Effector CD8-positive, alpha-beta T cell (primary cell): ENCODE data around the gene CERKL.

ENCODE experiments used
- DNase-seq: peaks from one replicate; lab custom pipeline; 2025; lab: John Stamatoyannopoulos, UW

CERKL gene

DNA sequence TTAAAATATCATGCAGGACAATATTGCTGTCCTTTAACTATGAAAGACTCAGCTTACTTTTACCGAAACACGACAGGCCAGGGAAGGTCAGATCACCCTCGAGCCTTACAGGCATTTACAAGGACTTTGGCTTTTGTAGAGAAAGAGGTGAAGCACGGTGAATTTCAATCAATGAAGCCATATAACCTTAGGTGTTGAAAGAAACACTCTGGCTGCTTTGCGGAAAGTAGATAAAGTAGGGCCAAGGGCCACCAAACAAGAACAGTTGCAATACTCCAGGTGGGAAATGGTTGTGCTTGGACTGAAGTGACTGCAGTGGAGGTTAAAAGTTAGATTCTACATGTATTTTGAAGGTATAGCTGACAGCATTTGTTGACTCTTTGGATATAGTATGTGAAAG is 80.5 kb downstream of the CERKL start:
- no peak for DNase-seq

GRCh38 chr2:181575650-181576025 is 81.3 kb downstream of the CERKL start:
- no peak for DNase-seq

GRCh38 chr2:181575024-181575649 is 81.8 kb downstream of the CERKL start:
- no peak for DNase-seq

DNA sequence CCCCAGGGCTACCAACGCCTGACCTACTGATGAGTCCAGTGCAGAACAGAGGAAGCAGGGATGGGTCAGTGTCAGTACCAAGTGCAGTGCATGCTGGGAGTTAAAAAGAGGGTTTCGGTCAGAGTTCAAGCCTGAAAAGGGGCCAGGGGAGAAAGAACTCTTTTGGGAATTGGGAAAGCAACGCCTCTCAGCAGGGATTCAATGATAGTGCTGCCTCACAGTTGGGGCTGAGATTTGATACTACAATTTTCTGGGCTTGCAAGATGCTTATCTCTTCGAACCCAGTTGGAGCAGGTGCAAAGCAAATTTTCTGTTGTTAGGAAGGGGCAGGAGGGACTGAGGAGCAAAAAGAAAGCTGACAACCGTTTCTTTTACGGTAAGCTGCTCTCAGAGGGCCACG is 82.6 kb downstream of the CERKL start:
- DNase-seq, result no peak

- no peak for DNase-seq
These were observed 83.7 kb downstream of the CERKL start for GRCh38 chr2:181573140-181573736.

DNA sequence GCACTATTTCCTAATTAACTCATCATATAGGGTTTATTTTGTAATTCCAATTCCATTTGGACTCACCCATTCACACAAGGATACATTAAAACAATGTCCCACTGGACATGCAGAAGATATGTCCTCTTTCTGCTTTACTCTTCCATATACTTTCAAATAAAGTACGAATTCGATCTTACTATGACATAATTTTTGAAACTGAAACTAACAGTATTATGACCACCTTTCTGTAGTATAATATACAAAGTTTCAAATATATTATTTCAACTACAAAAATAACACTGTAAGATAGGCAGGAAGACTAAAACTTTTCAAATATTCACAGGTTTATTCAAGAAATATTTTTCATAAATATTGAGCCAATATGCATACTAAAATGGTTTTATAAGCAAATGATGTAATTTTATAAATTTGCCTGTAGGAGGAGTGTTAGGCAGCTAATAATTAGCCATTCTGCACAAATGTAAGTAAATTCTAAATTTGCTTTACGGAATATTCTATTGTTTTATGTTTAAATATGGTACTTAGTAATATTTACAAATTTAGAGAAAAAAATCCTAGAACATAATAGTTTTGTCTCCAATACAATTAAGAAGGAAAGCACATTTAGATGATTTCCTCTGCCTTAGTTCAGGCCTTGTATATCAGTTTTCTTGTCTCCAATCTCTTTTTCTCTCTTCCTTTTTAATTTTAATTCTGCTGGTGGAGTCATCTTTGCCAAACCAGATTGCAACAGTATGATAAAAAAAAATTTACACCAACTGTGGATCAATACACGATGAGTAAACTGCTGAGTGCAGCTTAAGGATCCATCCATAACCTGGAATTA is 85.9 kb downstream of the CERKL start:
- no peak for DNase-seq

GRCh38 chr2:181570059-181570458 is 86.8 kb downstream of the CERKL start:
- DNase-seq, result no peak

GRCh38 chr2:181566334-181567032 is 90.4 kb downstream of the CERKL start:
- no peak for DNase-seq

GRCh38 chr2:181563101-181563692 is 93.7 kb downstream of the CERKL start:
- no peak for DNase-seq

- no peak for DNase-seq
These were observed 98.5 kb downstream of the CERKL start for GRCh38 chr2:181558371-181558770.

DNA sequence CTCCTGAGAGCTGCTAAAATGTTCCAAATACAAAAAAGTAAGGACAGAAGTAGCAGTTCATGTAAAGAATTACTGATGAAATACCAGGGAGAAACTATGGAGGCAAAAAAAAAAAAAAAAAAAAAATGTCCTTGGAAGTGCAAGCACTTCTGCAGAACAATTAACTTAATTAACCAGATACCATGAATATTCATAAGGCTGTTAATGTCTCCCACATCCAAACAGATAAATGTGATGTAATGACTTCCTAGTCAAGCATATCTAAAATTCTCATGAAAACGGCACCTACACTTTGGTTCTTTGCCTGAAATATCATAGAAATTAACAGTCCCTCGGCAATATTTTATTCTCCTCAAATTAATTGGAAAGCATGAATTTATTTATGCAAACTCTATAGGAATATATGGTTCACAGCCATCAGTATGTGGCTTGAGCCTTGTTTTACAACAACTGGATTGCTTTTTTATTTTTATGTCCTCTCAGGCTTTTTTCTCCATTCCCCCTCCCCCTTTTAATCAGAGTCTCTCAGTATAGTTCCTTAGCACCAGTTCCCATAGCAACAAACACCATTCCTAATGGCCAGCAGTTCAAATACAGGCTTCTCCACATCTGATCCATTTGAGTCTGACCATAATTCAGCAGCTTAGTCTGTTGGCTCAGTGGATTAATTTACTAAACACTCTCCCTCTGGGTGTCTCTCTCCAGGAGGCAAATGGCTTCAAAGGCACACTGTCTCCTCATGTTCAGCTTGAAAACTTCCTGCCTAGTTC is 102.7 kb downstream of the CERKL start:
- no peak for DNase-seq

DNA sequence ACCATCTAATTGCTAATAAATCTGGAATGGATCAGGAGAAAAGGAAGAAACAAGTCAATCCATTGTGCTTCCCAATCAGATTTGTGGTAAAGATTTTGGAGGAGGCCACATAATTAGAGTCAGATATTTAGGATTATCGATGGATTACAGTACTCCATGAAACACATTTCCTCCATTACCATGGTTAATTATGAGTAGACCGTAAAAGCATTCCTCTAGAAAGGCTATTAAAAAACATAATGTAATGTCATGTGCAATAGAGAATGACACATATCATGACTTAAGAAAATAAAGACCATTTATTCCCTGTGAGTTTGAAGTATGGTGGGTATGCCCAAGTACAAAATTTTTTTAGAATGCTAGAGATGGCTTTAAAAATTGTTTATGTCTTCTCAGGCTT is 103.7 kb downstream of the CERKL start:
- no peak for DNase-seq

DNA sequence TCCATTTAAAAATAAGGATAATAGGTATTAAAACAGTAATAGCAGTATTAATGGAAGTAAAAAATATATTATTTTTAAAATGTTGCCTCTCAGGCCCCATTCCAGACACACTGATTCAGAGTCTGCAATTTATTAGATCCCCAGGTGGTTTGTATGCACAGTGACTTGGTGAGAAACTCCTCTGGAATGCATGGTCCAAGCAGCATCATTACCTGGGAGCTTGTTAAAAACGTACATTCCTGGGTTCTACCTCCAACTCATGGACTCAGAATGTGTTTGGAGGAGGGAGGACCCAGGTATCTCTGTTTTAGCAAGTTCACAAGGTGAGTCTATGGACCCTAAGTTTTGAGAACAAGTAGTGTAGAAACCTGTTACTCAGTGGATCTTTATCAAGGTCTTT is 104.1 kb downstream of the CERKL start:
- DNase-seq, result no peak

DNA sequence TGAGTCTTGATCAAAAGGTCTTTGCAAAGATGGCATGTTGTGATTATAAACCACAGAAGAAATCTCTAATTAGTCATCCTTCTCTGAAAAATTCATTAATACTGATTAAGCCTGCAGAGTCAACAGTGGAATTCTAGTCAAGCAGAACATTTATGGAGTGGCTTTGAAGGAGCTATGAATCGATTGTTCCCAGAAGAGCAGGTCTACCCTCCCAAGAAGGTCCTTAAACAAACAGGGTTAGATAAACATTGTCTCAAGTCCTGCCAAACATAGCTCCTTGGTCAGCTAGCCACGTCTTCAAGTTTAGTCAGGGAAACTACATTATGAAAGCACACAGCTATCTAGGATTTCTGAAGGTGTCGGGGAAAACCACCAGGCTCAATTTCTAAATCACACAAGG is 110.8 kb downstream of the CERKL start:
- DNase-seq, result no peak

DNA sequence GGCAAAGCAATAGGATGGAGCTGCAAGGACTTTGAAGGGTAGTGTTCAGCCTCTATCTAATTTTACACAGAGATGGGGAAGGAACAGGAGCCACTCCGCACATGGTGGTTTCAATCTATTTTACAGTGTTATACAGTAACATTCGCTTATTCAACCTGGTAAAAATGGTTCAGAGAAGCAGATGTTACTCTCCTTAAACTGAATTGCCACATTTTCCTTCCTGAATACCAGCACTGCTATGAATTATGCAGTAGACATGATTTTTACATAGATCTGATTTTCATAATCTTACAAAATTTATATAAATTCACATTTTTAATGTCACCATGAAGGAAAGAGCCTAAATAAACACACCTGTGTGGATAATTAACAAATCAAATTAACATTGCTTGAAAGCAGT is 114.7 kb downstream of the CERKL start:
- no peak for DNase-seq

- no peak for DNase-seq
These were observed 116.5 kb downstream of the CERKL start for GRCh38 chr2:181540421-181540820.

DNA sequence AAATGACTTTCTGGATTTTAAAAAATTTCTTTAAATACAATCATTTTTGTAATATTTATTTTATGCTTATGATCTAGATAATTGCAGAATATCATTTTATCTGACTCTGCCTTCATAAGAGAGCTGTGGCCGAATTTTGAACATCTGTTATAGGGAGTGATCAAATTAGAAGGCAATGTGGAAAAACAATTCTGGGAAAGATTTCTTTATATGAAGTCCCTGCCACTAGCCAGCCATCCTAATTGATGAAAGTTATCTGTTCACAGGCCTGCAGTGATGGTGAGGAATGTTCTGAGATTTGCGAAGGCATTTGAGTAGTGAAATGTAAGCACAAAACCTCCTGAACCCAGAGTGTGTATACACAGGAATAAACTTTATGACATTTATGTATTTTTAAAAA is 120.2 kb downstream of the CERKL start:
- no peak for DNase-seq

DNA sequence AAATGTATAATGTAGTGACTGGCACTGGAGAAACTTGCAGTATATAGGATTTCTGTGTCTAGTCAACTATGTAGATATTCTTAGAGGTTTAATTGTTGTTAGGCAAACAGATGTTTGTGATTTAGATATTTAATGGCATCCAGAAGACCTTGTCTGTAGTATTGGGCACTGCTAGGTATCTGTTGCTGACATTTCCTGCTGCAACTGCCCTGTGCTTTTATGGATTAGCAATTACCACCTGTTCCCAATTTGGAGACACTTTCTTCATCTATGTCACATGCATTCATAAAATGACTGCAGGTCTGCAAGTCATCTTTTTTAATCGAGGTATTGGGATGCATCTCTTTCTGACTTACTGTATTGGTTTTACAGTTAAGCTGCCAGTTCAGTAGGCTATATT is 128.5 kb downstream of the CERKL start:
- no peak for DNase-seq

- no peak for DNase-seq
These were observed 129.8 kb downstream of the CERKL start for GRCh38 chr2:181527058-181527457.

- DNase-seq, result no peak
These were observed 130.9 kb downstream of the CERKL start for GRCh38 chr2:181526014-181526413.

GRCh38 chr2:181523756-181524155 is 133.1 kb downstream of the CERKL start:
- no peak for DNase-seq

DNA sequence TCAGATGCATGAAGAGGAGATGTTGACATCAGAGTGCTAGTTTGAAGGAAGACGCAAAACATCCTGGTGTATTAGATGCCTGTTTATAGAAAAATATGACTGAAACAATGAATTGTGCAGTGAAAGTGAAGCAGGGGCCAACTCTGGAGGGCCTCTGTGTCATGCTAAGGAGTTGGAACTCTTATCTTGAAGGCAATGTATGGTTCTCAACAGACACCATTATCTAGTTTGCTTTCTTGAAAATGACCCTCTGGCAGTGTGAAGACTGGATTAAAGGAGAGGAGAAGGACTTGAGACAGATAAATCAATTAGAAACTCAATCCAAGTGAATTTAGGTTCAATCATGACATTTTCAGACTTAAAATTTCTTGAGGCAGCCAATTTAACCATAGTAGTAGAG is 136.7 kb downstream of the CERKL start:
- DNase-seq, result no peak
